ENCODE results near the gene ZKSCAN4. TPM values are rescaled to one million over a fixed set of nuclear protein-coding genes. Genes with fewer than 3 reads are reported as not detected.

ZKSCAN4 gene
- total and polyA plus RNA-seq, 2 of the 8 experiments (the other 6 are each of a cell fraction or from before 2014, with no cell fraction given), result 2.2 to 6.6 TPM

DNA sequence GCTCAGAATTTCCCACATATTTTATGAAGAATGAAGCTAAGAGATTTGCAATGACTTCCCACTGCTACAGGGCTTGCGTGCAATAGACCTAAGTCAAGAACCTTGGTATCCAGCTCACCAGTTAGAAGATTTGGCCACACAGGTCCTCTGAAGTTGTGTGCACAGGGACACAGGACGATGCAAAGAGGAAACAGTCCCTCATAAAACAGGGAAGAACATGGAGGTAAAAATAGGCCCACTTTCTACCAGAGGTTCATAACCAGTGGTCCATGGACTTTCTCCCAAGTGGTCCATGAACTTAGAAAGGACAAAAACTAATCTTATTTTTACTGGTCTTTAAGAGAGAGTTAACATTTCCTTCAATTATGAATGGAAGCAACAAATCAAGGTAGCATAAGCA, 1.3 kb downstream of the ZKSCAN4 start (continued):
- TF ChIP-seq GABPA (IDR thresholded peaks at IDR 0.05; ENCODE audit: borderline replicate concordance, insufficient read depth, low read length) (no peak), TEAD4 (IDR thresholded peaks at IDR 0.05; ENCODE audit: low read depth, low read length) (no peak), EZH2 (IDR thresholded peaks at IDR 0.05; ENCODE audit: low read depth, low read length, severe bottlenecking) (no peak)
- TF ChIP-seq, protein P1, sequence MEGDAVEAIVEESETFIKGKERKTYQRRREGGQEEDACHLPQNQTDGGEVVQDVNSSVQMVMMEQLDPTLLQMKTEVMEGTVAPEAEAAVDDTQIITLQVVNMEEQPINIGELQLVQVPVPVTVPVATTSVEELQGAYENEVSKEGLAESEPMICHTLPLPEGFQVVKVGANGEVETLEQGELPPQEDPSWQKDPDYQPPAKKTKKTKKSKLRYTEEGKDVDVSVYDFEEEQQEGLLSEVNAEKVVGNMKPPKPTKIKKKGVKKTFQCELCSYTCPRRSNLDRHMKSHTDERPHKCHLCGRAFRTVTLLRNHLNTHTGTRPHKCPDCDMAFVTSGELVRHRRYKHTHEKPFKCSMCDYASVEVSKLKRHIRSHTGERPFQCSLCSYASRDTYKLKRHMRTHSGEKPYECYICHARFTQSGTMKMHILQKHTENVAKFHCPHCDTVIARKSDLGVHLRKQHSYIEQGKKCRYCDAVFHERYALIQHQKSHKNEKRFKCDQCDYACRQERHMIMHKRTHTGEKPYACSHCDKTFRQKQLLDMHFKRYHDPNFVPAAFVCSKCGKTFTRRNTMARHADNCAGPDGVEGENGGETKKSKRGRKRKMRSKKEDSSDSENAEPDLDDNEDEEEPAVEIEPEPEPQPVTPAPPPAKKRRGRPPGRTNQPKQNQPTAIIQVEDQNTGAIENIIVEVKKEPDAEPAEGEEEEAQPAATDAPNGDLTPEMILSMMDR (IDR thresholded peaks at IDR 0.05; ENCODE audit: control extremely low read depth in 1 of 3, insufficient read depth in 1 of 3, low read depth in 1 of 3, low read length in 3 of 3), result no peak
